Osteocyte (in vitro differentiated cells): ENCODE results near the gene EXOC3L1. TPM values are rescaled to one million over a fixed set of nuclear protein-coding genes. Genes with fewer than 3 reads are reported as not detected.

Source experiments
- DNase-seq: peaks from one replicate; pipeline ENCODE4 v3.0.0; 2021; ENCODE audit warnings: mixed read lengths; ENCODE audit not compliant: unreplicated experiment; ENCODE audit errors: extremely low spot score
- H3K27ac Mint-ChIP-seq: one replicate; pipeline ENCODE4 v1.8.0; 2021; ENCODE audit warnings: mild to moderate bottlenecking, mixed read lengths; ENCODE audit not compliant: unreplicated experiment
- H3K27me3 Mint-ChIP-seq: one replicate; pipeline ENCODE4 v1.8.0; 2021; ENCODE audit warnings: mixed read lengths; ENCODE audit not compliant: unreplicated experiment
- H3K36me3 Mint-ChIP-seq: one replicate; pipeline ENCODE4 v1.8.0; 2021; ENCODE audit warnings: mixed read lengths; ENCODE audit not compliant: unreplicated experiment
- H3K4me1 Mint-ChIP-seq: one replicate; pipeline ENCODE4 v1.8.0; 2021; ENCODE audit warnings: mixed read lengths; ENCODE audit not compliant: unreplicated experiment
- H3K4me3 Mint-ChIP-seq: one replicate; pipeline ENCODE4 v1.8.0; 2021; ENCODE audit warnings: mild to moderate bottlenecking, moderate library complexity, mixed read lengths; ENCODE audit not compliant: unreplicated experiment
- H3K9me3 Mint-ChIP-seq: one replicate; pipeline ENCODE4 v1.8.0; 2021; ENCODE audit warnings: mixed read lengths; ENCODE audit not compliant: unreplicated experiment
- total RNA-seq: library from RNA; stranded (reverse); gene quantifications from 2 replicates; pipeline ENCODE4 v1.2.1, GENCODE V29; 2021
- TF ChIP-seq, protein P1 (sequence below): fragments of 200-600 bp; sonication (generic); IDR thresholded peaks from 2 replicates; pipeline ENCODE4 v1.5.0; 2021; ENCODE audit warnings: antibody characterized with exemption, mild to moderate bottlenecking, moderate library complexity

Gene EXOC3L1
- total RNA-seq, 1 donor from 2014 or later = not detected

GRCh38 chr16:67201411-67202345 lies 11.7 kb upstream of the EXOC3L1 start:
- DNase-seq = no peak

DNA sequence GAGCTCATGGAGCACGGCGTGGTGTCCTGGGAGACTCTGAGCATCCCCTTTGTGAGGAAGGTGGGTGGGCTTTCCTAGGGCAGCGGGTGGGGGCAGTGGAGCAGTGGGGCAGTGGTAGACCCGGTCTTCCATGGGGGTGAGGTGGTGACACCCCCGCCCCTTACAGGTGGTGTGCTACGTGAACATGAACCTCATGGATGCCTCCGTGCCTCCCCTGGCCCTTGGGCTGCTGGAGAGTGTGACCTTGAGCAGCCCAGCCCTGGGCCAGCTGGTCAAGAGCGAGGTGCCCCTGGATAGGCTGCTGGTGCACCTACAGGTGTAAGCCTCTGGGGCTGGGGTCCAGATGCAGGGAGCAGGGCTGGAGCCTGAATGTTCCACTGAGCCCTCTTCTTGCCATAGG lies 10.6 kb upstream of the EXOC3L1 start:
- TF ChIP-seq, protein P1, sequence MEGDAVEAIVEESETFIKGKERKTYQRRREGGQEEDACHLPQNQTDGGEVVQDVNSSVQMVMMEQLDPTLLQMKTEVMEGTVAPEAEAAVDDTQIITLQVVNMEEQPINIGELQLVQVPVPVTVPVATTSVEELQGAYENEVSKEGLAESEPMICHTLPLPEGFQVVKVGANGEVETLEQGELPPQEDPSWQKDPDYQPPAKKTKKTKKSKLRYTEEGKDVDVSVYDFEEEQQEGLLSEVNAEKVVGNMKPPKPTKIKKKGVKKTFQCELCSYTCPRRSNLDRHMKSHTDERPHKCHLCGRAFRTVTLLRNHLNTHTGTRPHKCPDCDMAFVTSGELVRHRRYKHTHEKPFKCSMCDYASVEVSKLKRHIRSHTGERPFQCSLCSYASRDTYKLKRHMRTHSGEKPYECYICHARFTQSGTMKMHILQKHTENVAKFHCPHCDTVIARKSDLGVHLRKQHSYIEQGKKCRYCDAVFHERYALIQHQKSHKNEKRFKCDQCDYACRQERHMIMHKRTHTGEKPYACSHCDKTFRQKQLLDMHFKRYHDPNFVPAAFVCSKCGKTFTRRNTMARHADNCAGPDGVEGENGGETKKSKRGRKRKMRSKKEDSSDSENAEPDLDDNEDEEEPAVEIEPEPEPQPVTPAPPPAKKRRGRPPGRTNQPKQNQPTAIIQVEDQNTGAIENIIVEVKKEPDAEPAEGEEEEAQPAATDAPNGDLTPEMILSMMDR = no peak
- Mint-ChIP-seq H3K4me3 (no peak overlapping the region), H3K27ac (no peak overlapping the region), H3K4me1 (peaks cover 7% of the 10 kb centered on the region), H3K36me3 (peaks cover 25% of the 10 kb centered on the region), H3K9me3 (no peaks in the 10 kb centered on the region), H3K27me3 (no peaks in the 10 kb centered on the region)
- DNase-seq = no peak

More at GRCh38 chr16:67201411-67202345, 11.7 kb upstream of the EXOC3L1 start:
- H3K36me3 Mint-ChIP-seq = peaks cover 13% of the 10 kb centered on the region
- H3K9me3 Mint-ChIP-seq = no peaks in the 10 kb centered on the region
- TF ChIP-seq, protein P1 = no peak
- no peak overlapping the region for H3K27ac Mint-ChIP-seq
- H3K4me3 Mint-ChIP-seq = no peak overlapping the region
- peaks cover 14% of the 10 kb centered on the region for H3K4me1 Mint-ChIP-seq
- H3K27me3 Mint-ChIP-seq = no peaks in the 10 kb centered on the region

- H3K9me3 Mint-ChIP-seq = no peaks in the 10 kb centered on the region
- no peaks in the 10 kb centered on the region for H3K27me3 Mint-ChIP-seq
- TF ChIP-seq, protein P1 = no peak
- no peak overlapping the region for H3K4me3 Mint-ChIP-seq
- H3K36me3 Mint-ChIP-seq = peaks cover 26% of the 10 kb centered on the region
- DNase-seq = no peak
- no peak overlapping the region for H3K27ac Mint-ChIP-seq
- peaks cover 7% of the 10 kb centered on the region for H3K4me1 Mint-ChIP-seq
Measured at GRCh38 chr16:67199808-67200198, 9.9 kb upstream of the EXOC3L1 start.

- peaks cover 25% of the 10 kb centered on the region for H3K36me3 Mint-ChIP-seq
- peaks cover 7% of the 10 kb centered on the region for H3K4me1 Mint-ChIP-seq
- DNase-seq = no peak
- H3K9me3 Mint-ChIP-seq = no peaks in the 10 kb centered on the region
- TF ChIP-seq, protein P1 = peak; percentile 29
- H3K4me3 Mint-ChIP-seq = no peak within 1 kb of the TSS
- H3K27ac Mint-ChIP-seq = peak within 1 kb of the TSS; percentile 38
- no peaks in the 10 kb centered on the region for H3K27me3 Mint-ChIP-seq
Measured at GRCh38 chr16:67199011-67199807, 9.3 kb upstream of the EXOC3L1 start, which contains the start of gene ELMO3. ELMO3 (plus strand) TSS chr16:67199131; CDS start chr16:67199327, 196 bp downstream.
